Stimulated activated CD8-positive, alpha-beta memory T cell treated with anti-CD3 and anti-CD28 coated beads, Interleukin-2, amount 100 ng/mL, for 1 hour (primary cell): ENCODE data around the gene ARRDC2.
"Not testable (repeated sequence)": the region's sequence is repeated elsewhere in the genome, so short reads cannot be mapped to it uniquely, and the experiment has no call there.

Source experiments
- DNase-seq, 2 donors: peaks; one replicate each; pipeline ENCODE4 v3.0.0-alpha.2; 2020; ENCODE audit warnings: low read depth in 2 of 2

ARRDC2 gene

GRCh38 chr19:17989425-17990094, 18.4 kb upstream of the ARRDC2 start:
- DNase-seq, result no peak

GRCh38 chr19:17993076-17993813, 14.7 kb upstream of the ARRDC2 start:
- no peak for DNase-seq

DNA sequence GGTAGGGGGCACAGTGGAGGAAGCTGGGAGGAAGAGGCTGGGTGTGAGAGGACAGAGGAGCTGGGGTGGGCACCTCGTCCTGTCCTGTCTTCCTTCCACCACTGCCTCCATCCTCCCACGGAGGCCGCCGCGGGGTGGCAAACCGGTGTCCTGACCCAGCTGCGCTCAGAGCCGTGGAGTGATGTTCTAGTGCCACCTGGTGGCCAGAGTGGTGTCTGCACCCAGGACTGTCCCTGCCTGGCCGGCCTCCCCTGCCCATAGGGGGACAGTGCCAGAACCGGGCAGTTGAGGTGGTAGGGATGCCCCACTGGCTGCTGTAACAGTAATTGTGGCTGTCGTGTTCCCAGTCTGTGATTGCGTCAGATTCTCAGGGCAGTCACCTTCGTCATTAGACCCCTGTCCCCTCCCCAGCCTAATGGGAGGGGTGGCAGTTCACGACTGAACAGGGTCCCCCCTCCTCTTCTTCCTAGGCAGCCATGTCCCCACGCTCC, 11.1 kb upstream of the ARRDC2 start:
- peak; percentile 78 to 81 for DNase-seq

- no peak for DNase-seq
These were observed 9.8 kb upstream of the ARRDC2 start for GRCh38 chr19:17997969-17998826.

GRCh38 chr19:17998827-17999150, 9.2 kb upstream of the ARRDC2 start:
- no peak for DNase-seq

- DNase-seq, result no peak
These were observed 8.1 kb upstream of the ARRDC2 start for GRCh38 chr19:17999684-18000479.

DNA sequence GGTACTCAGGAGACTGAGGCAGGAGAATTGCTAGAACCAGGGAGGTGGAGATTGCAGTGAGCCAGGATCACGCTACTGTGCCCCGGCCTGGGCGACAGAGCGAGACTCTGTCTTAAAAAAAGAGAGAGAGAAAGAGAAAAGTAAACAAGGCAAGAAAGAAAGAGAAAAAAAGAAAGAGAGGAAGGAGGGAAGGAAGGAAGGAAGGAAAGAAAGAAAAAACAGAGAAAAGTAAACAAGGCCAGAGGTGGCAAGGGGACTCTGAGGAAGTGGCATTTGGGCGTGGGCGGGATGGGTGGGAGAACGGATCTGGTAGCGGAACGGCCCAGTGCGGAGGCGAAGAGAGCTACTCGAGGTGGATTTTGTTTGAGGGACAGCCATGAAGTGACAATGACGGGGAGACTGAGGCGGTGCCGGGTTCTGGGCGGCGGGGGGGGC, 7.5 kb upstream of the ARRDC2 start:
- no peak for DNase-seq

DNA sequence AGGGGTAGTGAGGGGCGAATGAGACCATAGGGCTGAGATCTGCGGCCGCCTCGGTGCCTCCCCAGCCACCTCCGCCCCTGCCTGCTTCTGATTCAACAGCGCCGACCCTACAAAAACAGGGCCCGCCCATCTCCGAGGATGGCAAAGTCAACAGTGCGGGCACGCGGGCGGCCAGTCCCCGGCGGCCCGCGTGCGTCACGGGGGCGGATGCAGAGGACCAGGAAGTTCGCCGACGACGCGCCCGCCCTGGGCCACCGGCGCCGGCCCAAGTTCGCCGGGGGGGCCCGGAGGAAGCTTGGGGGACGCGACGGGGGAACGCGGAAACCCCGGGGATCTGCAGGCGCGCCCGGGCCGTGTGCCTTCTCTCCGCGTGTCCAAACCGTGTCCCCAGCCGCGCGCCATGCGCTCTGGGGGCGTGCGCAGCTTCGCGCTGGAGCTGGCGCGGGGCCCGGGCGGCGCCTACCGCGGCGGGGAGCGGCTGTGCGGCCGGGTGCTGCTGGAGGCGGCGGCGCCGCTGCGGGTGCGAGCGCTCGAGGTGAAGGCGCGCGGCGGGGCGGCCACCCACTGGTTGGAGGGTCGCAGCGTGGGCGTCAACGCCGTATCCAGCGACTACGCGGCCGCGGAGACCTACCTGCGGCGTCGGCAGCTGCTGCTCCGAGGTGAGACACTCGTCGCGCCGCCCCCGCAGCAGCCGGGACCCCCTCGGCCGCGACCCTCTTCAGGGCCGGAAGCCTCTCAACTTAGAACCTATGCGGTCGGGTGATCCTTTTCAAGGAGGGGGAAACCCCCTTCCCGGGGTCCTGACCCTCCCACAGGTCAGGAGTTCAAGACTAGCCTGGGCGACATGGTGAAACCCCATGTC, 6.8 kb upstream of the ARRDC2 start:
- DNase-seq, result peak; percentile 87 to 88

GRCh38 chr19:18001777-18002345, 6.1 kb upstream of the ARRDC2 start:
- DNase-seq, result no peak

GRCh38 chr19:18002347-18002850, 5.6 kb upstream of the ARRDC2 start:
- DNase-seq, result no peak

GRCh38 chr19:18005750-18006149, 2.2 kb upstream of the ARRDC2 start:
- DNase-seq, result not testable (repeated sequence)

DNA sequence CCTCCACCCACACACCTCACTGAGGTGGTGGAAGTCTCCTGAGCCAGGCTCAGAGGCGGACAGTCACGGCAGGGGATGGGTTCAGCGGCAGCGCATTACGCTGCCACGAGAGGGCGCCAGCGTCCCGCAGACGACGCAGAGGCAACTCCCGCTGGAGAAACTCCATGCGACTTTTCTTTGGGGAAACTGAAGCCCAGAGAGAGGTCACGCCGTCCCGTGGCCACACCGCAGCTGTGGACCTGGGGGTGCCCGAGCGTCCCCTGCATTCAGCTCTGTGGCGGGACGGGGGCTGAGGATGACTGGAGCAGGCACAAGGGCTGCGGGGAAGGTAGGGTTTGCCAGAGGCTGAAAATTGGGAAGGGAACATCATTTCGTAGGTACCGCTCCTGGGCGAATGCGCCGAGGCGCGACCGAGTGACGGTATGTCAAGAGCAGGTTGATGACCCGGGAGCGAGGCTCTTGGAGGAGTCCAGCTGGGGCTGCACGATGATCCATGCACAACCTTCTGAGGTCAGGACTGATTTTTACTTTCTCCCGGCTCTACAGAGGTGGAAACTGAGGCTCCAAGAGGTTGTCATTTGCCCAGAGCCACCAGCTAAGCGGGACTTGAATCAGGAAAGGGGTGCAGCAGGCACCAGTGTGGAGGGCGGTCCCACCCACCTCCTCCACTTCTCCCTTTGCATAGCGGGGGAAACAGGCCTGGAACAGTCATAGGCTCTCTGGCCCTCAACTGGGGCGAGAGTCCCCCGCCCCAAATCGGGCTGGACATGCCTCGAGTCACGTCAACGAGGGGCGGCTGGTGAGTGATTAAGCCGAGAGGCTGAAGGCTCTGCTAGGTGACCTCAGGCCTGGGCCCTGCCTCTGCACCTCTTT, 690 bp upstream of the ARRDC2 start:
- DNase-seq, result peak; percentile 62 to 69

GRCh38 chr19:18008814-18009213, 844 bp downstream of the ARRDC2 start:
- DNase-seq, result no peak

- DNase-seq, result no peak
These were observed 1.6 kb downstream of the ARRDC2 start for GRCh38 chr19:18009412-18010066.

DNA sequence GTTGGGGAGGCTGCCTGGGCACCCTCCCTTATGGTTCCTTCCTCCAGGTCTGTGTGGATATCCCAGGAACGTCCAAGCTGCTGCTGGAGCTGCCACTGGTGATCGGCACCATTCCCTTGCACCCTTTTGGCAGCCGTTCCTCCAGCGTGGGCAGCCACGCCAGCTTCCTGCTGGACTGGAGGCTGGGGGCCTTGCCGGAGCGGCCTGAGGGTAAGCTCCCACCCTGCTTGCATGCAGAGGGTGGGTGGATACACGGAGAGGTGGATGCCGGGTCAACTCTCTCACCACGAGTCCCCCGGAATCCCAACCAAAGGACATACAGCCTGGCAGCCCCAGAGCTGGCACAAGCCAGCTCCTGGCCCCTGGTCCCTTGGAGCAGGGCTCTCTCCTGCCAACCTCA, 2.2 kb downstream of the ARRDC2 start:
- no peak for DNase-seq

GRCh38 chr19:18013210-18014111, 5.5 kb downstream of the ARRDC2 start:
- no peak for DNase-seq

- no peak for DNase-seq
These were observed 6.2 kb downstream of the ARRDC2 start for GRCh38 chr19:18014197-18014596.
